DMS114 treated with DMSO at 0.1 percent for 48 hours (cell line): ENCODE measurements around the gene TESK2.
"Not testable (repeated sequence)": the region's sequence is repeated elsewhere in the genome, so short reads cannot be mapped to it uniquely, and the experiment has no call there.

Experiments
- DNase-seq: peaks from one replicate; lab custom pipeline; 2025; ENCODE audit not compliant: unreplicated experiment; lab: John Stamatoyannopoulos, UW

TESK2 gene

GRCh38 chr1:45474194-45474593 is 16.8 kb downstream of the TESK2 start:
- not testable (repeated sequence) for DNase-seq

GRCh38 chr1:45473302-45473701 is 17.7 kb downstream of the TESK2 start:
- no peak for DNase-seq

- DNase-seq, result no peak
These were observed 20.6 kb downstream of the TESK2 start for GRCh38 chr1:45470306-45470798.

GRCh38 chr1:45467353-45467752 is 23.6 kb downstream of the TESK2 start:
- not testable (repeated sequence) for DNase-seq

- no peak for DNase-seq
These were observed 25.7 kb downstream of the TESK2 start for GRCh38 chr1:45465277-45465676.

- DNase-seq, result no peak
These were observed 32.1 kb downstream of the TESK2 start for GRCh38 chr1:45458894-45459293.

- DNase-seq, result no peak
These were observed 34.4 kb downstream of the TESK2 start for GRCh38 chr1:45456531-45456930.

GRCh38 chr1:45455162-45455561 is 35.8 kb downstream of the TESK2 start:
- no peak for DNase-seq

- DNase-seq, result no peak
These were observed 36.5 kb downstream of the TESK2 start for GRCh38 chr1:45454464-45454863.

- no peak for DNase-seq
These were observed 38.5 kb downstream of the TESK2 start for GRCh38 chr1:45452503-45452902.

GRCh38 chr1:45448357-45448756 is 42.6 kb downstream of the TESK2 start:
- DNase-seq, result no peak

GRCh38 chr1:45446950-45447672 is 43.9 kb downstream of the TESK2 start:
- no peak for DNase-seq

- DNase-seq, result no peak
These were observed 44.4 kb downstream of the TESK2 start for GRCh38 chr1:45446530-45446929.

- no peak for DNase-seq
These were observed 46.3 kb downstream of the TESK2 start for GRCh38 chr1:45444609-45445131.

- DNase-seq, result no peak
These were observed 47.1 kb downstream of the TESK2 start for GRCh38 chr1:45443580-45444446.

GRCh38 chr1:45442272-45442671 is 48.7 kb downstream of the TESK2 start:
- DNase-seq, result no peak

- DNase-seq, result no peak
These were observed 53.6 kb downstream of the TESK2 start for GRCh38 chr1:45437323-45437722.

- DNase-seq, result no peak
These were observed 60.5 kb downstream of the TESK2 start for GRCh38 chr1:45430490-45430889.

- no peak for DNase-seq
These were observed 61.3 kb downstream of the TESK2 start for GRCh38 chr1:45429561-45430159.

- no peak for DNase-seq
These were observed 66.9 kb downstream of the TESK2 start for GRCh38 chr1:45423906-45424678.

GRCh38 chr1:45421935-45422334 is 69.0 kb downstream of the TESK2 start:
- DNase-seq, result no peak
